Pancreas (tissue), 10 donors: ENCODE data around the gene GLTP. TPM values are rescaled to one million over a fixed set of nuclear protein-coding genes. Genes with fewer than 3 reads are reported as not detected.

Experiments used
- ATAC-seq, 4 donors: fragments of 200-7000 bp; cut with Tn5 transposase; one replicate each; pipeline versions ENCODE4 v1.8.0 to v1.9.1; 2020; ENCODE audit warnings: mild to moderate bottlenecking in 4 of 4, moderate library complexity in 4 of 4
- DNase-seq, 6 donors: peaks; one replicate each; pipeline ENCODE4 v3.0.0-alpha.2; 2020
- FAIRE-seq: peaks from 2 replicates; lab custom pipeline; 2012; peaks lifted over from hg19 to GRCh38; lab: Jason Lieb, UNC
- H3K27ac ChIP-seq, 4 donors: fragments of 200-600 bp; sonication (generic); 1 replicate in 3 of 4; 2 replicates in 1 of 4; pipeline versions ENCODE4 v1.5.0 to v1.8.0; 2020
- H3K27me3 ChIP-seq, 4 donors: fragments of 200-600 bp; one replicate each; pipeline ENCODE4 v1.8.0; 2021
- H3K36me3 ChIP-seq, 3 donors: fragments of 200-600 bp; sonication (generic) in 1 of 3; one replicate each; pipeline versions ENCODE4 v1.5.0 to v1.8.0; 2020 to 2021
- H3K4me1 ChIP-seq, 3 donors: fragments of 200-600 bp; one replicate each; pipeline ENCODE4 v1.8.0; 2021
- H3K4me3 ChIP-seq, 4 donors: fragments of 200-600 bp; sonication (generic) in 2 of 4; one replicate each; pipeline versions ENCODE4 v1.5.0 to v1.8.0; 2020 to 2021
- H3K9me3 ChIP-seq, 4 donors: fragments of 200-600 bp; one replicate each; pipeline ENCODE4 v1.8.0; 2021
- CTCF ChIP-seq, 4 donors: fragments of 200-600 bp; sonication (generic) in 3 of 4; IDR thresholded peaks; one replicate each; pipeline versions ENCODE4 v1.5.0 to v1.8.0; 2021; ENCODE audit warnings: antibody characterized with exemption in 4 of 4
- WGBS, 2 donors: extraction: QIAGEN DNeasy Blood & Tissue Kit; methylation state at CpG; one replicate each; pipeline ENCODE4 v1.1.7; 2013; 5-methylcytosine and 5-hydroxymethylcytosine counted together
- intact Hi-C, 3 donors: fragments of 100-400 bp; cut with DNase I; formaldehyde crosslinking; loops; one replicate each; pipeline versions ENCODE4 v1.11.1 to v1.14.2; 2022
- polyA plus RNA-seq, 2 donors: library from polyadenylated mRNA; stranded (reverse); fragments of 200-250 nt; gene quantifications; one replicate each; pipeline ENCODE4 v1.2.3, GENCODE V29; 2013
- total RNA-seq, 6 donors: library from RNA; stranded (reverse); fragmentation: NEBNext Ultra II Directional in 4 of 6; extraction: Animal tissue kit (Norgen Biotek cat#: 25700) in 4 of 6; gene quantifications; one replicate each; pipeline versions ENCODE4 v1.2.1 to v1.2.4, GENCODE V29; 2021 to 2023
- donor health status: healthy with polysubstance abuse.
- donor health status: DM: no; HTN: no; CAD: no; lungs with moderate emphysema.
- donor health status: DM: no; HTN: no; CAD: no.
- donor health status: control.
- donor health status: control.
- donor health status: Bipolar disorder and iron deficiency.
- donor health status: DM: yes; HTN: yes; CAD: no.
- donor health status: DM: no; HTN: no; CAD: no.
- donor health status: DM: no; HTN: no; CAD: no.
- donor health status: DM: yes; HTN: yes; CAD: no.

GLTP gene
- total and polyA plus RNA-seq, 8 donors: 14.7 to 24.9 (median 16.8) TPM

- no peak for ATAC-seq
- Histone ChIP-seq H3K4me3 (no peak overlapping the region), H3K27ac (no peak overlapping the region), H3K9me3 (no peaks in the 10 kb centered on the region), H3K27me3 (no peaks in the 10 kb centered on the region), H3K36me3 (no peaks in the 10 kb centered on the region), H3K4me1 (peaks cover 4 to 10% (median 6%) of the 10 kb centered on the region in 3 donors)
- TF ChIP-seq CTCF (IDR thresholded peaks at IDR 0.05): no peak
- 91 to 93% methylated on average over 8 of the region's 8 CpGs for WGBS, 2 donors
- intact Hi-C loops: loop anchor here in 1 of 3 donors (10.0 kb wide), 1 partner anchor 67 kb away; the partner anchor contains the start of gene GLTP
- no peak for DNase-seq
- FAIRE-seq: no peak
Observed at GRCh38 chr12:109817627-109818231, 62.6 kb downstream of the GLTP start.

- WGBS, 2 donors: 83 to 93% methylated on average over 7 of the region's 7 CpGs
- no peak for DNase-seq
- intact Hi-C loops: loop anchor here in 1 of 3 donors (10.0 kb wide), 1 partner anchor 68 kb away; the partner anchor contains the start of gene GLTP
- Histone ChIP-seq H3K4me3 (no peak overlapping the region), H3K27ac (no peak overlapping the region), H3K27me3 (no peaks in the 10 kb centered on the region), H3K4me1 (peaks cover 0 to under 1% (median 0%) of the 10 kb centered on the region in 3 donors), H3K36me3 (no peaks in the 10 kb centered on the region), H3K9me3 (no peaks in the 10 kb centered on the region)
- no peak for FAIRE-seq
- no peak for TF ChIP-seq CTCF (IDR thresholded peaks at IDR 0.05)
- no peak for ATAC-seq
Observed at GRCh38 chr12:109816870-109817269, 63.5 kb downstream of the GLTP start.

GRCh38 chr12:109815757-109816617 lies 64.4 kb downstream of the GLTP start:
- ATAC-seq: no peak
- WGBS, 2 donors: 80 to 82% methylated on average over 10 of the region's 10 CpGs

GRCh38 chr12:109815225-109815624 lies 65.1 kb downstream of the GLTP start:
- intact Hi-C loops: loop anchor here in 1 of 3 donors (10.0 kb wide), 1 partner anchor 70 kb away; the partner anchor contains the start of gene GLTP
- WGBS, 2 donors: 89% methylated on average over 4 of the region's 4 CpGs
- ATAC-seq: no peak
- Histone ChIP-seq H3K27me3 (no peaks in the 10 kb centered on the region), H3K4me3 (no peak overlapping the region), H3K9me3 (no peaks in the 10 kb centered on the region), H3K36me3 (no peaks in the 10 kb centered on the region), H3K4me1 (no peaks in the 10 kb centered on the region), H3K27ac (no peak overlapping the region)
- no peak for DNase-seq
- no peak for FAIRE-seq
- no peak for TF ChIP-seq CTCF (IDR thresholded peaks at IDR 0.05)

More at GRCh38 chr12:109815757-109816617, 64.4 kb downstream of the GLTP start:
- no peaks in the 10 kb centered on the region for H3K36me3 ChIP-seq
- no peak for DNase-seq
- intact Hi-C loops: loop anchor here in 1 of 3 donors (10.0 kb wide), 1 partner anchor 69 kb away; the partner anchor contains the start of gene GLTP
- no peak overlapping the region for H3K27ac ChIP-seq
- no peak for TF ChIP-seq CTCF (IDR thresholded peaks at IDR 0.05)
- no peaks in the 10 kb centered on the region for H3K4me1 ChIP-seq
- H3K27me3 ChIP-seq: no peaks in the 10 kb centered on the region
- no peak for FAIRE-seq
- no peak overlapping the region for H3K4me3 ChIP-seq
- no peaks in the 10 kb centered on the region for H3K9me3 ChIP-seq
